Activated CD4-positive, alpha-beta T cell treated with anti-CD3 and anti-CD28 coated beads, Interleukin-2, amount 50 U/mL, for 1 hour (primary cell): ENCODE data around the gene C3orf49.
A peak's percentile ranks its signal among the peaks of the same experiment; 100 is the strongest.

Experiments used
- DNase-seq: peaks from one replicate; pipeline ENCODE4 v3.0.0-alpha.2; 2020

Gene C3orf49

DNA sequence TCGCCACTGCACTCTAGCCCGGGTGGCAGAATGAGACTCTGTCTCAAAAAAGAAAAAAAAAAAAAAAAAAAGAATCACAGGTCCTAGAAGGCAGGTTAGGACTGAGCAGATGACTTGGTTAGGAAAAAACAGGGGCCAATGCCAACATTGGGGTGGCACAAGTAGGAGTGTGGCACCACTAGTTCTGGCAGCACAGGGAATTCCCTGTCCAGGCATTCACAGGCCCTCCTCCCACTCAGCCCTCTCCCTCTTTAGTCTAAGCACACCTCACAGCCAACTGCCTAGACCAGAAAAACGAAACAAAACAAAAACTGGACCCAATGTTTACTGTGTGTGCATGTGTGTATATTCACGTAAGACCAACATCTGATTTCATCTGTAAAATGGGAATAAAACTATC, 34.0 kb downstream of the C3orf49 start:
- DNase-seq: no peak

DNA sequence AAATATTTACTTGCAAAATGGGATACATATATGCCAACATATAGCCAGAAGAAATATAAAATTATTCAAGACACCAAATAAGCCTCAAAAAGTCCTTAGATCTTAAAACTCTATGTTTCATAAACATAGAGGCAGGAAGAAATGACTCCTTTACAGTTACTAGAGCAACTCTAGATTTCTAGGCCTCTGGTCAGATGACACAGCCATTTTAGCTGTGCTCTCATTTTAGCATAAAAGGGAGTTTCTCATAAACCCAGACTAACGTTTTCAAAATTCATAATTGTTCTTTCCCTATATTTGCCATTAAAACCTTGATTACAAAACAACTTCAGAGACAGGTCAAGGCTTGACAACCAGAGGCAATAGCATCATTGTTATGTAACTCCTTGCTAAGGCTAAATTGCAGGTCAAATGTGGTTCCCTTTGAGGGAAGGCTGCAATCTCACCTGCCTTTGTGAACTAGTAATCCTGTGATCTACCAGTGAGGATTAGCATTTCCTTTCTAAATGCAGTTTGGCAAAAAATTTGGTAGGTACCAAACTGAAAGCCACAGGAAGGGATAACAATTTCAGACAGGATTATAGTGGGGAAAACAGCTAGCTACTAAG, 36.3 kb downstream of the C3orf49 start:
- no peak for DNase-seq

DNA sequence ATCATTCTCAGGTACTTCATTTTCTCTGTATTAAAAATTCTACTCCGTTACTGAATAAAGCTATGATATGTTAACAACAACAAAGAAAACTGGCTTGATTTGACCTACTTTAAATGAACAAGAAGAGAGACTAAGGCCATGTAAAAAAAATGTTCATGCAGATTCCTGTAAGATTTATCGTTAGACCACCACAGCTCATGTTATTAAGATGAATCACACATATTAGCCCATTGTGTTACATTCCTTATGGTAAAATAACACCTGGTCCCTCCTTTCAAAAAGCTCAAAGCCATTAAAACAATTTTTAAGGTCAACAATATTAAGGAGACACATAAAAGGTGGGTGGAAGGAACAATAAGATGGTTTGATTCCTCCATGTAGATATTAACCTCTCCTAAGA, 38.2 kb downstream of the C3orf49 start:
- no peak for DNase-seq

DNA sequence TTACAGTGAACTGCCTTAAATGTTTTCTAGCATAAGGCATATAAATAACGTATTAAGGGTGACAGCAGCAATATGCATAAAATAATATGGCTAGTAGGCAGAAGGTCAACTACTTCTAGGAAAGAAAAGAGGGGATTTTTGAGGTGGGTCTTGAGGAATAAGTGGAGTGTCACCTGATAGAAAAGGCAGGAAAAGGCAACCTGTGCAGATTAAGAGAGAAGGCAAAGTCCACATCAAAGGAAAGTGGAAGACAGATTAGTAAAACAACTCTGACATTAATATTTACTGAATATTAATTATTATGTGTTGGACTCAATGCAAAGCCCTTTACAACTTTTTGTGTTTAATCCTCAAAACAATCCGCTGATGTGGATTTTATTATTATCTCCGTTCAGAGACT, 41.7 kb downstream of the C3orf49 start:
- no peak for DNase-seq

DNA sequence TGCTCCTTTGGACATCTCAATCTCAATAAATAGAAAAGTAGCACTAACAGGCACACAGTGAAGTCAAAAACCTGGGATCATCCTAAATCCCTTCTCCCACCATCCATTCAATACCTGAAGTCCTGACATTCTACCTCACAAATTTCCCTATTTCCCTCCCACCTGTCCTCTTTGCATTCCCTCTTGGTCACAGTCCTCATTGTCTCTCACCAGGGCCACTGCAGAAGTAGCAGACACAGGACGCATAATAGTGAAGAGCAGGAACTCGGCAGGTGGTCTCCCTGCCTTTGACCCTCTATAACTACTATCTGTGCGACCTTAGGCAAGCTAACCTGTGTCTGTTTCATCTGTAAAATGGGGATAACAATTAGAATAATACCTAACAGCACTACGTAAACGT, 42.2 kb downstream of the C3orf49 start:
- no peak for DNase-seq

DNA sequence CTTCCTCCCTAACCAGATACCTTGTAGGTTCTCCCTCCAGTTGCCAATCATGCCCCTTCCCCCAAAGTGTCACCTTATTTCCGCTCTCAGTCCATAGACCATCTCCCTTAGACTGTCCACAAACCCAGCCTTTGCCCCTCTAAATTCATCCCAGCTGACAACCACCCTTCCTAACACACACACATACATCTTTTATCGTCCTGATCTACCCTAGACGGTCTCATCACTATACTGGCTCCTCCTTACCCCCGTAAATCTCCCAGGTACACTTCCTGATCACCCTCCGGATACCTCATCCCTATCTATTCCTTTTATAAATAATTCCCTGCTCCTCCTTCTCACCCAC, 43.7 kb downstream of the C3orf49 start:
- no peak for DNase-seq

DNA sequence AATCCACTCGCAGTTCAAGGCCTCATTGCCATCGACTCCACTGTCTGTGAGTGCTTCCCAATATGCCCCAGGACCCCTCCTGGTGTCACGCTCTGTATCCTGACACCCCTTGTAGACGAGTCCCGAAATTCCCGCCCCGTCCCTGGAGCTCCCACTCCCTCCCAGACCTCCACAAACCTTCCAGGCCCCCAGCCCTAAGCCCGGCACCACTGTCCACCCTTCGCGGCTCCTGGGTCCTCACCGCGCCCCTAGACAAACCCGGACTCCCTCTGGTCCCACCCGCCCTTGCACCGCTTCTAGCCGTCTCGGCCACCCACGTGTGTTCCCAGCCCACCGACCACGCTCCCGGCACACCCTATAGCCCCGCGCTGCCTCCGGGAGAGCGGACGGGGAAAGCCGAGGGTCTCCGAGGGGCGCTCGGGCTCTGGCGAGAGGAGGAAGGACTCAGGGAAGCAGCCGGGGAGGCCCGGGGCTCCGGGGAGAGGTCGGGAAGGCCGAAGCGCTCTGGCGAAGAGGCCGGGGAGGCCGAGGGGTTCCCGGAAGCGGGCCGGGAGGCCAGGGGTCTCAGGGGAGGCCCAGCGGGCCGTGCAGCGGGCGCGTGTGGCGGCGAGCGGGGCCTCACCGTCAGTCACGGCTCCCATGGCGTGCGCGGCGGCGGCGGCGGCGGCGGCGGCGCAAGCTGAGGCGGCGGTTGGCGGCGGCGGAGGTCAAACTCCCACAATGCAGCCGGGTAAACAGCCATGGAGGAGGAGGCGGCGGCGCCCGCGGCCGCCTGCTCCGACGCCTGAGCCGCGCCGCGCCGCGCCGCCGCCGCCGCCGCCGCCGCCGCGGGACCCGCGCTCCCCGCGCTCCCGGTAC, 44.3 kb downstream of the C3orf49 start, which contains the start of the genes ATXN7 and THOC7:
ATXN7 (plus strand) TSS at position 718 of the 858 bp plus-strand sequence. CDS start 48,732 bp downstream, outside the sequence.
THOC7 (minus strand) TSS at position 656 of the 858 bp plus-strand sequence; CDS start at position 641, 15 bp downstream.
- peak; percentile 70 for DNase-seq

DNA sequence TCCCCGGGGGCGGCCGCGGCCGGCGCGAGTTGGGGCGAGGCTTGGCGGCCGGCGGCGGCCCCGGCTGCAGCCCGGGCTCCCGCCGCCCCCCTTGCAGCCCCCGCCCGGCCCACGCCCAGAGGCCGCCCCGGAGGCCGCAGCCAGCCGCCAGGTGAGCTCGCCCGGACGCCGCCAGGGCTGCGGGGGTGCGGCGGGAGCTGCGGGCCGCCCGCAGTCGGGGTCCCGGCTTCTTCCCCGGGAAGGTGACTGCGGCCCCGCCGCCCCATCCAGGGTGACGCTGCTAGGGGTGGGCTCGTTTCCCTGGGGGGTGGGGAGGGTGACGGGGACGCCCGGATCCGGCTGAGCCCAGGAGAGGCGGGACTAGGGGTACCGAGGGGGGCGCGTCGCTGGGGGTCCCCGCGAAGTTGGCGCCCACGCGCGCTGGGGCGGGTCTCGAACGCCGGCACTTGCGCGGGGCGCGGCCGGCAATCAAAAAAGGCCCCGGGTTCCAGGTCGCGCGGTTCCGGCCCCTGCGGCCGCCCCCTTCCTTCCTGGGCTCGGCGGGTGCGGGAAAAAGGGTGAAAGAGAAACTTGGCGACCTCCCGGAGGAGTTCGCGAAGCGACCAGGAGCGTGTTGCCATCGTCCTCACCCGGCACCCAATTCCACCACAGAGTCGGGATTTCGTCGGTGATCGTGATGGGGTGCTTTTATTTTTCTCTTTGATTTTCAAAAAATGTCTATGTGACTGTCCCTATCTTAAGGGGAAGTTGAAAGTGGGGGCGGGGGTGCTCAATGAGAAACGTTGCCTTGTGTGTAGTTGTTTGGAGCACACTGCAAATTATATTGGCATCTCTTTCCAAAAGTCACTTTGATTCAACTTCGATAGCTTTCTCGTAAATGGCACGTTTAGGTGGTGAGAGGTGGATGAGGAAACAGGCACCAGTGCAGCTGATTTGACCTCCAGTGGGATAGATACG, 45.2 kb downstream of the C3orf49 start:
- peak; percentile 39 for DNase-seq

DNA sequence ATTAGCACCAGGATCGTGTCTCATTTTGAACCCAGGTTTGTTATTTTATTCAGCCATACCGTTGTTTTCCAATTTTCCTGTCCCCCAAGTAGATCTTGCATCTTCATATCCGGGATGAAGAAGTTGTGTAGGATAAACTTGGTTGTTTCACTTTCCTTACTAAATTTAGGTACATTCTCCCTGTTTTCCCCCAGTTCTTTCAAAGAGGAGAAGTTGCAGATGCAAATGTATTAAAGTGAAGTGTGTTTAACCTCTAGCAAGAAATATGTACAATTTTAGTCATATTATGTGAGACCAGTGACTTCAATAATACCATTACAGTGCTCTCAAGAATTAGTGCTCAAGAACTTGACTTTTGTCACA, 45.8 kb downstream of the C3orf49 start:
- DNase-seq: no peak

DNA sequence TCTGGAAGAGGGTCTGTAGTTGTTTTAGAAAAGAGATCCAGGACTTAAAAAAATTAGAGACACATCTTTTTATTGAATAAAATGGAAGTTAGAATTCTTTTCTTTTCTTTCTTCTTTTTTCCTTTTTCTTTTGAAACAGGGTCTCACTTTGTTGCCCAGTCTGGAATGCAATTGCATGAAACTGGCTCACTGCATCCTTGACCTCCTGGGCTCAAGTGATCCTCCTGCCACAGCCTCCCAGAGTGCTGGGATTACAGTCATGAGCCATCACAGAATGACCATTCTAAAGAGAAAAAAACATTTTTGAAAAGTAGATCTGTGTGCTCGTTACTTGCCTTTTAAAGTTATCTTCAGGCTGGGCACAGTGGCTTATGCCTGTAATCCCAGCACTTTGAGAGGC, 48.1 kb downstream of the C3orf49 start:
- no peak for DNase-seq

DNA sequence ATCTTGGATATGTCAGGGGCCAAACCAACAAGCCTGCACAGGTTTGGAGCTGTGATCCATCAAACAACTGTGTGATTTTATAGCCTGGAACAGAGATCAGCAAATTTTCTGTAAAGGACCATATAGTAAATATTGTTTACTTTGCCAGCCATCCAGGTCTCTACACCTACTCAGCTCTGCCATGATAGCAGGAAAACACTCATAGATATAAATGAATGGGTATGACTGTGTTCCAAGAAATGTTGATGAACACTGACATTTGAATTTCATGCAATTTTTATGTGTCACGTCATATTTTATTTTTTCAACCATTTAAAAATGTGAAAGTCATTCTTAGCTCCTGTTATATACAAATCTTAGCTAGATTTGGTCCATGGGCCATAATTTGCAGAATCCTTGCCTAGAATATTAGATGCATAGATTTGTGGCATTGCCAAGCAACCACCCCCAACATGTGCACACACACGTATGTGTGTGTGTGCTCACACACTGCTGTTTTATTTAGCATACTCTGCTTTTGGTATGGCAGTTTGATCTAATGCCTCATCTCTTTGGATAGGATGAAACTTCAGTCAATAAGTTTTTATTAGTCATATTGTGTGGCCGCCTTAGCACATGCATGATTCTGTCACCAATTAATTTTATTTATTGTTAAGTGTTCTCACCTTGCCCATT, 51.0 kb downstream of the C3orf49 start:
- no peak for DNase-seq

DNA sequence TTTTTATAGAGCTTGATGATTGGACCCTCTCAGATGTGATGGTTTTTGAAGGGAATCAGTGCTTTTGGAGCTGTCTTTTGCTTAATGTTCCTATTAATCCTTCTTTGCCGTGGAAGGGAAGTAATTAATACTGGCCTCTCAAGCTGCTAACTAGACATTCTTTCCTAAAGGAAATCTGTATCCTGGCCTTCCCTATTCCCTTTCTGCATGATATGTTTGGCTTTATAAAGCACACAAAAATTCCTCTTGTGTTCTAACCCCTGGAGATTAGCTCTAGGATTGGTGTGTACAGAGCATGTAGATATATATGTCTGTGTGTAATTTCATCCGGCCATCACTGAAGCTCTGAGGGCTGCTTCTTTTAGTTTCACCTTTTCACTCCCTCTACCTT, 51.5 kb downstream of the C3orf49 start:
- DNase-seq: no peak

DNA sequence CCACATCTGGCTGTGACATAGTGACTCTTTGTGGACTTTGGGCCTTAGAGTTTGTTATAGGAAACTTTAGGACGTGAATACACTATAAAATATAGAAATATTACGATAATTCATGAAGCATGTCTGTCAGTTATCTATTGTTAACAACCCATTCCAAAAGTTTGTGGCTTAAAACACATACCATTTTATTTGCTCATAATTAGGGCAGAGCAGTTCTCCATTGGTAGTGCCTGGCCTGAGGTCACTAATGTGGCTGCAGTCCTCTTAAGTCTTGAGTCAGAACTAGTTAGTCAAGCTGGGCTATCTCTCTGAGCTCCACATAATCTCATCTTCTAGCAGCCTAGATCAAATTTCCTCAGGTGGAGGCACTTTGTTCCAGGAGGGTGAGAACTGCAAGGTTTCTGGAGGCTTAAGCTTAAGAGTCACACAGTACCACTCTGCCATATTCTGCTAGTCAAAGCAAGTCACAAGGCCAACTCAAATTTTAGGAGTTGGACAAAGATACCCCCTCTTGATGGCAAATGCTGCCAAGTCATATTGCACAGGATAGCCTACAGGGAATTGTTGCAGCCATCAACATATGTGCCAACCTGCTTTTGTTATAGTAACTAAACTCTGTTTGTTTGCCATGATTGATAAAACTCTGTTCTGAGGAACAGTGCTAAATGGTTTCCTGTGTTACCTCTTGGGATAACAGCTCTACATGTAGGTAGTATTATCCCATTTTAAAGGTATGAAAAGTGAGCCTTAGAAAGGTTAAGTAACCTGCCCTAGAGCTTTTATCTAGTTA, 53.2 kb downstream of the C3orf49 start:
- DNase-seq: no peak

DNA sequence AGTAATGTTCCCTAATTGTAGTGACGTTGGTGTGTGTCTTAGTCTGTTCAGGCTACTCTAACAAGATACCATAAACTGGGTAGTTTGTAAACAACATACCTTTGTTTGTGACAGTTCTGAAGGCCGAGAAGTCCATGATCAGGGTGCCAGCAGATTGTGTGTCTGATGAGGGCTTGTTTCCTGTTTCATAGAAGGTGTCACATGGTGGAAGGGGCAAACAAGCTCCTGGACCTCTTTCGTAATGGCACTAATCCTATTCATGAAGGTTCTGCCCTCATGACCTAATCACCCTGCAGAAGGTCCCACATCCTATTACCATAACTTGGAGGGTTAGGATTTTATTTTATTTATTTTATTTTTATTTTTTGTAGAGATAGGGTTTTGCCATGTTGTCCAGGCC, 55.7 kb downstream of the C3orf49 start:
- no peak for DNase-seq

DNA sequence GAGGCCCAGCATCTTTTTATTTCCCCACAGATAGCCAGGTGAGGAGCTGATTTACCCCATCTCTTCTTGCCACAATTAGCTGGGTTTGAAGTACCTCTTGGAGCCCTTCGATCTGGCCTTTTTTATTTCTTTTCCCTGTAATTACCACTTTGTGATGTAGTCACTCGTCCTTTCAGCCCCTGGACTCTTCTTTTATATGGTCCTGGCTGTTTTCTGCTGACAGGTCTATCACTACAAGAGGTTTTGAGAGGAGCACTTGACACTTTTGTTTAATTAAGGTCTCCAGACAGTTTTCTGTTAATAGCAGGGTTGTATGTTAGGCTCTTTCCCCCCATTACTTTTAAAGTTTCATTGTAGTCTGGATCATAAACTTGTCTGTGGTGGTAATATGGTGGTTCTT, 56.4 kb downstream of the C3orf49 start:
- no peak for DNase-seq

DNA sequence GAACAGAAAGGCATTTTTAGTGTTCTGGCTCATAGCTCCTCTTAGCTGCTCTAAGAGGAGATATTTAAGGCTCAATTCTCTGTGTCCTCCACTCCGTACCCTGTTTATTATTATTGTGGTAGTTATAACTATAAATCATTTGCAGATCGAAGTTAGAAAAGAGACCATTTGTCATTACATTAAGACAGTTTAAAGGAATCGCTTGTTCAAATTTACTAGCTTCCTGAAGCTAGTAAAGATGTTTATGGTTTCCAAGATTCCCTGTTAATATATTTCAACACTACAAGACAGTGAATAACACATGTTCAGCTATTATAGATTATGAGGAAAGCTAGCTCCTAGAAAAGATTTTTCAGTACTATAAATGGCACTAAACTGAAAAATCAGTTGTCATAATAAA, 57.2 kb downstream of the C3orf49 start:
- no peak for DNase-seq

DNA sequence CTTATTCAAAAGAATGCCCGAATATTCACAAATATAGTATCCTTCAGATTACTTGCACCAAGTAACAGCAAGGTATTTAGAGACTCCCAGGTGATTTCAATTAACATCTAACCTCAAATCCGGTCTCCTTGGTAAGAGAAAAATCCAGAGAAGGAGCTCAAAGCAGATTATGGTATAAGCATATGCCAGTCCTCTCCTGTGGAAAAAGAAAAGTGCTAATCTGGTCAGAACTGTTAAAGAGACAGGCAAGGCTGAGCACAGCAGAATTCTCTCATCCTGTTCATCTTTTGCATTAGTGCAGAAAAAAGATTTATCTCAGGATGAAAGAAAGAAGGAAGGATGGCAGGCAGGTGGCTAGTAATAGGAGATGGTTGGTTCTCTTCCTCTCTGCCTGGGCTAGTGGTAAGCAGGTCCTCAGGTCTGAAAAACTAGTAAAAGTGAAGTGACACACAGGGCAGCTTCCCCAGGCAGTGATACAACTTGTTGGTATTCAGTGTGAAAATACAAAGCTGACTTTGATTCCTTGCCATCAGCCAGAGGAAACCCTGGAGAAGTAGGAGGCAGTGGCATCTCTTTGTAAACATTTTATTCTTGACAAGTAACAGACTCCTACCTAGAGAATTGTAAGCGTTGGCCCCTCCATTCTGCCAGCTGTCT, 58.8 kb downstream of the C3orf49 start:
- DNase-seq: no peak

DNA sequence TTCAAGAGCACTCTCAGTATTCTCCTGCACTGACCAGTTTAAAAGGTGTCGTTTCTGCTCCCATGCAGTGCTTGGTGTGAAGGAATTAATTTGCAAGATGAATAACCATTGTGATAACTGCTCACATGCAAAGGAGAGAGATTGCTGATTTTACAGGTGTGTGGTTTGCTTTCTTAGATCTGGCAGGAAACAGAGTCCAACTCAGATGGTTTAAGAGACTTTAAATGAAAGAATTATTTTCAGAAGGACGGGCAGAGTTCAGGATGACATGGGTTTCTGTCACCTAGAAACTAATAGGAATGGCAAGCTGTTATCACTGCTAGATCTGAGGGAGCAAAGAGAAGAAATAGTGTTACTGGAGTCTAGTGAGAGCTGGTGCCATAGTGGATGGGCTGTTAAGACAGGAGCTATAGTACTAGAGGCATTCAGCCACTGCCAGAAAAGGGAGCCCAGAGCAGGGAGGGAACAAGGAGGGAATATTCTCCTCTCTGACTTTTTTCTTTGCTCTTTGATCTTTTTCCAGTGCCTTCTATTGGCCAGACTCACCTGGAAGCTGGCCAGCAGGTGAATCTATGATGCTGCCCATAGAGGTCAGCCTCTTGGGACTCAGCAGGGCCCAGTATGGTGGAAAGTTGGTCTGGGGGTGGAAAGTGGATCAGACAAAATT, 59.4 kb downstream of the C3orf49 start:
- no peak for DNase-seq

DNA sequence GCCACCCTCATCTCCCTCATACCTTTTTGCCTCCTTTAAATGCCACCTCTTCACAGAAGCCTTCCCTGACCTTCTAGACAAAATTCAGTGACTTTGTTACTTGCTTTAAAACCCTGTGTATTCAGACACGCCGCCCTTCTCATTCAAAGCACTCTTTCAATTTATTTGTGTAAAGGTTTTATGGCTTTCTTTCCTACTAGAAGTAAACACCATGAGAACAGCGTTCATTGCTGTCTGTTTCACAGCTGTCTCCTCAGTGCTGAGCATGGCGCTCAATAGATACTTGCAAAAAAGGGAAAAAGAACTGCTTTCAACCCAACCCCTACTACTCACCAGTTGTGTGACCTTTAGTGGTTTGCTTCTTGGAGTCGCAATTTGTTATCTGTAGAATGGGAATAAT, 61.6 kb downstream of the C3orf49 start:
- DNase-seq: no peak

DNA sequence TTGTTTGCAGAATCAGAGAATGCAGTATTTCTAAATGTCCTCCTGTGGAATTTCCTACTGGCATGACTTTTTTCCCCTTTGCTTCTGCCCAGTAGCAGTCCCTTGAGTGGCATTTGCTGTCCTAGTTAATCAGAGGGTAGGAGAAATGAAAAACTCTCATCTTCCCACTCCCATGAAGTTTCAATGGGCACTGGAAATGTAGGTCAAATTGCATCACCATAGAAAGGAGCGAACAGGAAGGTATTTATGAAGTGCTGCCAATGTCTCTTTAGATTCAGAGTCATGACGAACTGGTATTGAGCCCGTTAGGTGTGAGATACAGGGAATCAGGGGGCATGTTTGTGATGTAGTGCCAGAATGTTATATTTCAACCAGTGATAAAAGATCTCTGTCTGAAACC, 67.8 kb downstream of the C3orf49 start:
- DNase-seq: no peak

DNA sequence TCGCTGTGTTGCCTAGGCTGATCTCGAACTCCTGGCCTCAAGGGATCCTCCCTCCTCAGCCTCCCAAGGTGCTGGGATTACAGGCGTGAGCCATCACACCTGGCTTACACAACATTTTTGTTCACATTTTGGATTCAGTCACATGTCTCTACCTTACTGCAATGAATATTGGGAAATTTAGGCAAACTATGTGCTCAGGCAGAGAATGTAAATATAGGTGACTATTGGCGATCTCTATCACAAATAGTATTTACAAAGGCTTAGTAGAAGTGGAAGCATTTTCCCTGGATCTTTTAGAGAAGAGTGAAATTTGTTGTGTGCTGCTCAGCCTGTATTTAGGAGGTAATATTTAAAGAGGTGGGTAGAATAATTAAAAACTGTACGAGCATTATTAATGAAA, 72.4 kb downstream of the C3orf49 start:
- DNase-seq: no peak
